Lower leg skin (tissue), 3 donors: Measurements from ENCODE around the gene ARHGEF16.

Experiments
- CTCF ChIP-seq, 3 donors: fragments of 450-650 bp; IDR thresholded peaks; one replicate each; pipeline ENCODE4 v1.5.1; 2016; ENCODE audit warnings: antibody characterized with exemption in 3 of 3, mild to moderate bottlenecking in 3 of 3, moderate library complexity in 2 of 3
- POLR2A ChIP-seq, 2 donors: fragments of 450-650 bp; IDR thresholded peaks; one replicate each; pipeline ENCODE4 v1.6.1; 2016 to 2017; ENCODE audit warnings: antibody characterized with exemption in 2 of 2, mild to moderate bottlenecking in 1 of 2, moderate library complexity in 1 of 2

DNA sequence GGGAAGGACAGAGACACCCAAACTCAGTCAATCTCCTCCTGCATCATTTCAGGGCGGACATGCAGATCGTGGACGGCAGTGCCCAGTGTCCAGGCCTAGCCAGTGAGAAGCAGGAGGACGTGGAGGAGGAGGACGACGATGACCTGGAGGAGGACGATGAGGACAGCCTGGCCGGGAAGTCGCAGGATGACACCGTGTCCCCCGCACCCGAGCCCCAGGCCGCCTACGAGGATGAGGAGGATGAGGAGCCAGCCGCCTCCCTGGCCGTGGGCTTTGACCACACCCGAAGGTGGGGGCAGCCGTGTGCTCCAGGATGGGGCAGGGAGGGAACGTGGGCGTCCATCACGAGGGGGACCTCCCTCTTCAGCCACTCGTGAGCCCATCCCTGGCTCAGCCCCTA, 23.6 kb upstream of the ARHGEF16 start:
- TF ChIP-seq POLR2A (IDR thresholded peaks at IDR 0.05) (no peak), CTCF (IDR thresholded peaks at IDR 0.05) (no peak)
